ENCODE results near the gene PLEKHM1.
A peak's percentile ranks its signal among the peaks of the same experiment; 100 is the strongest.

The PLEKHM1 gene

DNA sequence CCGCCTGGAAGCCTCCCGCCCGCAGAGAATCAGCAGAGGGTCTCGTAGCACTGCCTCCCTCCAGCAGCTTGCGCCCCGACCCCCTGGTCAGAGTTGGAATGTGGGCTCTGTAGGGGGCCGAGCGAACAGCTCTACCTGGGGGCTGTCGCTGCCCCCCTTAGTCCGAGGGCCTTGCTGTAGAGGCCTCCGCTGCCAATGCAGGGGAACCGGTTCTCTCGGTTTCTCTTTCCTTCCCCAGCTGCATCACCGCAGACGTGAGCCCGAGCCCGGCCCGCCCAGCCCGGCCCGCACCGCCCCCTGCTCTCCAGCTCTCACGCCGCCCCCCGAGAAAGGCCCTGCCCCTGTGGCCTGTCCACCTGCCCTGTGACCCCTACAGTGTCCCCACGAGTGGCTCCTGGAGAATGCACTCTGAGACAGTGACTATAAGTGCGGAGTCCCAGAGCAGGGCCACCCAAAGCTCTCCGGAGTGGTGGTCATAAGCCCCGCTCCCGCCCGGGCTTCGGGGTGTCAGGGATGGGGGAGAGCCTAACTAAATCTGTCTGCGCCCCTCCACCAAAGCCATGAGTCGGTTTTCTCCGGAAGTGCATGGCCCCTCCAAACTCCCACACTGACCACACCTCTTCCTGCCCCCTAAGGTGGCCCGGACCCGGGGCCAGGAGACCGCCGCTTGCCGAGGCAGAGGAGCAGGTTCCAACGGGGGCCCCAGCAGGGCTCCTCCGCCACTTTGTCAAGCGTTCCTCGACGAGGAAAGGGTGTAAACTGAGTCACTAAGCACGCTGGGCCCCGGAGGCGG is 59.6 kb downstream of the PLEKHM1 start:
- no peak for DNase-seq
- no peak for TF ChIP-seq POLR2A (IDR thresholded peaks at IDR 0.05; ENCODE audit: low read length)
- no peak for TF ChIP-seq GATA1 (IDR thresholded peaks at IDR 0.05; ENCODE audit: low read depth, low read length)

GRCh38 chr17:45430006-45430737 is 60.3 kb downstream of the PLEKHM1 start:
- TF ChIP-seq POLR2A (IDR thresholded peaks at IDR 0.05; ENCODE audit: low read length) (no peak), GATA1 (IDR thresholded peaks at IDR 0.05; ENCODE audit: low read depth, low read length) (no peak)

GRCh38 chr17:45429339-45430005 is 61.0 kb downstream of the PLEKHM1 start:
- TF ChIP-seq GATA1 (IDR thresholded peaks at IDR 0.05; ENCODE audit: low read depth, low read length) (no peak), POLR2A (IDR thresholded peaks at IDR 0.05; ENCODE audit: low read length) (no peak)
- DNase-seq = no peak

More at GRCh38 chr17:45430006-45430737, 60.3 kb downstream of the PLEKHM1 start:
- DNase-seq = no peak

- TF ChIP-seq POLR2A (IDR thresholded peaks at IDR 0.05; ENCODE audit: low read length) (no peak), GATA1 (IDR thresholded peaks at IDR 0.05; ENCODE audit: low read depth, low read length) (no peak)
- DNase-seq = no peak
These were observed 61.6 kb downstream of the PLEKHM1 start for GRCh38 chr17:45428931-45429338.

- TF ChIP-seq GATA1 (IDR thresholded peaks at IDR 0.05; ENCODE audit: low read depth, low read length) = no peak
- TF ChIP-seq POLR2A (IDR thresholded peaks at IDR 0.05; ENCODE audit: low read length) = no peak
- peak; percentile 64 to 81 for DNase-seq
These were observed 62.4 kb downstream of the PLEKHM1 start for GRCh38 chr17:45428050-45428617.

- DNase-seq = no peak
- no peak for TF ChIP-seq GATA1 (IDR thresholded peaks at IDR 0.05; ENCODE audit: low read depth, low read length)
- TF ChIP-seq POLR2A (IDR thresholded peaks at IDR 0.05; ENCODE audit: low read length) = no peak
These were observed 63.2 kb downstream of the PLEKHM1 start for GRCh38 chr17:45427181-45427835.

GRCh38 chr17:45426561-45426960 is 64.0 kb downstream of the PLEKHM1 start:
- DNase-seq = no peak
- TF ChIP-seq POLR2A (IDR thresholded peaks at IDR 0.05; ENCODE audit: low read length) (no peak), GATA1 (IDR thresholded peaks at IDR 0.05; ENCODE audit: low read depth, low read length) (no peak)

DNA sequence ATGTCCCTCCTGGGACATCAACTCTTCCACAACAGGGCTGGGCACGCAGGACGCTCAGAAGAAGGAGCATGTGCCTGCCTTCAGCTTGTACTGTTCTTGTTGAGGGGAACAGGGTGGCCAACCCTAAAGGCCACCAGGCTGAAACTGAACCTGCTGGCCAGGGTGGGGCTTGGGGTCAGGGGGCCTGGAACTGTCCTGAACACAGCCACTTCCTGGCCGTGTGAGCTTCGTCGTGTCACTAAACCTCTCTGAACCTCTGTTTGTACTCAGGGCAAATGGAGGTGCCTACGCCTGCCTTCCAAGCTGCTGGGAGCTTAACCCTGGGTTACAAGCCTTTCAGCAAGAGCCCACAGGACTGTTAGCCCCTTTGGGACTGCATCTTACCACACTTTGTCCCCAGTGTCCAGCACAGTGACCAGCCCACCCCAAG is 64.5 kb downstream of the PLEKHM1 start:
- DNase-seq = peak in 1 of 2 experiments; percentile 21
- TF ChIP-seq GATA1 (IDR thresholded peaks at IDR 0.05; ENCODE audit: low read depth, low read length) (no peak), POLR2A (IDR thresholded peaks at IDR 0.05; ENCODE audit: low read length) (no peak)

DNA sequence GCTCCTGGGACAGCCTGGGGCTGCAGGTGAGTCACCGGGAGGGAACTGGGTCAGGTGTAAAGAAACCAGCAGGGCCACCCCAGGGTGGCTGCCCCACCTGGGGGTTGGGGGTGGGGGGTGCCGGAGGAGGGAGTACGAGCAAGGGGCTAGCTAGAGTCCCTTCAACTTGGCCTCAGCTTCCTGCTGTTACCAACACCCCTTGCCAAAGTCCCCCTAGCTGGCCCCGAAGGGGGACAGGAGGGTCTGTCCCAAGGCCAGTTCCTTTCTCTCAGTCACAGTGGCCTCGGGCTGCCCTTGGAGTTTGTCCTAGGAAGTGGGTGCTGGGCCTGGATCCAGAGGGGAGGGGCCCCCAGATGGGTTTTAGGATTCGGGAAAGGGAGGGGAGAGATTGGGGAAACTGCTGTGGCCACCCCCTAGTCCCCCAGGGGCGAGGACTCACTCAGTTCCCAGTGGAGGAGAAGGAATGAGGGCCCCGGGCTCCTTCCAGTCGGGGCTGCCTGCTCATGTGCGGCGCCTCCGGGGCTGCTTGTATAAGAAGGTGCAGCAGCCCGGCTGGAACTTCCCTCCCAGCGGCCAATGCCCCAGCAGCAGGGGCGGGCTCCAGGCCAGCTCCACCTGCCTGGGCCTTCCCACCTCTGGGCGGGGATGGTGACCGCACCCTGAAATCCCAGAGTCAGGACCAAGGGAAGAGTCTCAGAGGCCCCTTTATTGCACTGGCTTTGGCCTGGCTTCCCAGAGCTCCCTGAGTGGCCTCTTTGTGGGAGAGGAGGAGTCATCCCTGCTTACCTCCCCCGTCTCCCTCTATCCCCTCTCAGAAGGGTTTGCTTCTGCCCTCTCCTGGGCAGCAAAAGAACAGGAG is 65.2 kb downstream of the PLEKHM1 start:
- DNase-seq = no peak
- TF ChIP-seq POLR2A (IDR thresholded peaks at IDR 0.05; ENCODE audit: low read length) = no peak
- no peak for TF ChIP-seq GATA1 (IDR thresholded peaks at IDR 0.05; ENCODE audit: low read depth, low read length)

- TF ChIP-seq POLR2A (IDR thresholded peaks at IDR 0.05; ENCODE audit: low read length) (no peak), GATA1 (IDR thresholded peaks at IDR 0.05; ENCODE audit: low read depth, low read length) (no peak)
- no peak for DNase-seq
These were observed 65.8 kb downstream of the PLEKHM1 start for GRCh38 chr17:45424769-45425124.

DNA sequence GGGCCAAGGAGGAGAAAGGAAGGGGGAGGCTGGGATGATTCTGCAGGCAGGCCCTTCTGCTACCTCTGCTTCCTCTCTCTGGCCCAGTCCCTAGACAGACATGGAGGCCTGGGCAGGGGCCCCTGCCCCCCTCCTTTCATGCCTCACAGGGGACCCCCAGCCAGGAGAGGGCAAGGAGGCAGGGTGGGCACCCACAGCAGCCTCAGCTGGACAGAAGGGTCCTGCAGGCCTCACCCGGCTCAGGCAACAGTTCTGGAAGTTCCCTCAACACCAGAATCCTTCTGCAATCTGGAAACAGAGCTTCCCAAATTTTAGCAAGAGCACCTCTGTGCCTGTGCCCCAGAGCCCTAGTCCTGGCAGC is 66.6 kb downstream of the PLEKHM1 start:
- DNase-seq = no peak
- TF ChIP-seq GATA1 (IDR thresholded peaks at IDR 0.05; ENCODE audit: low read depth, low read length) (no peak), POLR2A (IDR thresholded peaks at IDR 0.05; ENCODE audit: low read length) (no peak)

- TF ChIP-seq GATA1 (IDR thresholded peaks at IDR 0.05; ENCODE audit: low read depth, low read length) (no peak), POLR2A (IDR thresholded peaks at IDR 0.05; ENCODE audit: low read length) (no peak)
- no peak for DNase-seq
These were observed 67.1 kb downstream of the PLEKHM1 start for GRCh38 chr17:45423304-45423974.
